KMS-11 (cell line): ENCODE measurements around the gene AACS.
"Not testable (repeated sequence)": the region's sequence is repeated elsewhere in the genome, so short reads cannot be mapped to it uniquely, and the experiment has no call there.

ENCODE experiments used
- H2AFZ ChIP-seq: fragments of 200-600 bp; sonication (generic); 2 replicates; pipeline ENCODE4 v1.6.1; 2016; ENCODE audit warnings: antibody characterized with exemption, mixed run types, low read depth
- H3K27ac ChIP-seq: fragments of 200-600 bp; sonication (generic); 2 replicates; pipeline ENCODE4 v1.6.1; 2016; ENCODE audit warnings: mild to moderate bottlenecking, mixed run types
- H3K27me3 ChIP-seq: fragments of 200-600 bp; sonication (generic); 2 replicates; pipeline ENCODE4 v1.6.1; 2017; ENCODE audit warnings: mild to moderate bottlenecking, low read depth, mixed run types, moderate library complexity; ENCODE audit not compliant: insufficient read depth
- H3K36me3 ChIP-seq: fragments of 200-600 bp; sonication (generic); 2 replicates; pipeline ENCODE4 v1.6.1; 2017; ENCODE audit warnings: mild to moderate bottlenecking, mixed run types; ENCODE audit not compliant: insufficient read depth
- H3K4me1 ChIP-seq: fragments of 200-600 bp; sonication (generic); 2 replicates; pipeline ENCODE4 v1.6.1; 2016; ENCODE audit warnings: mild to moderate bottlenecking, low read depth, mixed run types; ENCODE audit not compliant: poor library complexity, severe bottlenecking
- H3K4me2 ChIP-seq: fragments of 200-600 bp; sonication (generic); 2 replicates; pipeline ENCODE4 v1.7.0; 2016; ENCODE audit warnings: mild to moderate bottlenecking, mixed run types
- H3K4me3 ChIP-seq: fragments of 200-600 bp; sonication (generic); IDR thresholded peaks from 2 replicates; pipeline ENCODE4 v1.6.1; 2017; ENCODE audit warnings: low read depth, low read length, mixed read lengths; ENCODE audit not compliant: insufficient read depth
- H3K79me2 ChIP-seq: fragments of 200-600 bp; sonication (generic); 2 replicates; pipeline ENCODE4 v1.6.1; 2016; ENCODE audit warnings: low read depth, mixed run types; ENCODE audit not compliant: insufficient read depth
- H3K9ac ChIP-seq: fragments of 200-600 bp; sonication (generic); 2 replicates; pipeline ENCODE4 v1.6.1; 2016; ENCODE audit warnings: mild to moderate bottlenecking, mixed run types
- H4K20me1 ChIP-seq: fragments of 200-600 bp; sonication (generic); 2 replicates; pipeline ENCODE4 v1.6.1; 2016; ENCODE audit warnings: mild to moderate bottlenecking, mixed run types; ENCODE audit not compliant: insufficient read depth
- CTCF ChIP-seq: fragments of 200-600 bp; sonication (generic); conservative IDR thresholded peaks from 2 replicates; pipeline ENCODE4 v1.6.1; 2017; ENCODE audit warnings: low read depth, mild to moderate bottlenecking, antibody characterized with exemption, low read length, moderate library complexity, mixed read lengths

Gene AACS

GRCh38 chr12:125061229-125061628 is 4.0 kb upstream of the AACS start:
- Histone ChIP-seq H3K4me2 (no peak overlapping the region), H4K20me1 (no peaks in the 10 kb centered on the region), H3K27ac (no peak overlapping the region), H3K27me3 (no peaks in the 10 kb centered on the region), H3K9ac (no peak overlapping the region), H3K4me1 (peaks cover under 1% of the 10 kb centered on the region), H3K4me3 (no peak overlapping the region), H3K79me2 (no peaks in the 10 kb centered on the region), H3K36me3 (no peaks in the 10 kb centered on the region), H2AFZ (no peak overlapping the region)
- no peak for TF ChIP-seq CTCF

DNA sequence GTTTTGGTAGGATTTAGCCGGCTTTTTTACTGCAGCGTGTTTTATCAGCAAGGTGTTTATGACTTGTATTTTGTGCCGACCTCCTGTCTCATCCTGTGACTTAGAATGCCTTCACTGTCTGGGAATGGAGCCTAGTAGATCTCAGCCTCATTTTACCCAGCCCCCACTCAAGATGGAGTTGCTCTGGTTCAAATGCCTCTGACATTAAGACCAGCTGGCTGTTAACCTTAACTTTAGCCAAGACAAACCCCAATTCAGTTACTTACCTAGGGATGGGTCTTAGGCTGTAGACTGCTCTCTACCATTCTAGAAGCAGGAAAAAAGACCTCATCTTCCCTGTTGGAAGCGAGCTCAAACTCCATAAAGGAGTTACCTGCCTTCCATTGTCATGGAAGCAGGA is 1.7 kb upstream of the AACS start:
- H3K27ac ChIP-seq, H3K9ac ChIP-seq, H3K27me3 ChIP-seq, H3K79me2 ChIP-seq, H2AFZ ChIP-seq, H4K20me1 ChIP-seq, H3K4me2 ChIP-seq, H3K36me3 ChIP-seq, H3K4me3 ChIP-seq: not testable (repeated sequence)
- peaks cover 11% of the 10 kb centered on the region for H3K4me1 ChIP-seq

DNA sequence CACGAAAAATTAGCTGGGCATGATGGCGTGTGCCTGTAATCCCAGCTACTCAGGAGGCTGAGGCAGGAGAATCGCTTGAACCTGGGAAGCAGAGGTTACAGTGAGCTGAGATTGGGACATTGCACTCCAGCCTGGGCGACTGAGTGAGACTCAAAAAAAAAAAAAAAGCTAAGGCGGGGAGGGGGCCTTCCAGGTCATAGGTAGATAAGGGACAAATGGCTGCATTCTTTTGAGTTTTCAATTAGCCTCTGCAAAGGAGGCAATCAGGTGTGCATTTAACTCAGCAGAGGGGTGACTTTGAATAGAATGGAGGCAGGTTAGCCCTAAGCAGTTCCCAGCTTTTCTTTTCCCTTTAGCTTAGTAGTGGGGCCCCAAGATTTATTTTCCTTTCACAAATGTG is 743 bp upstream of the AACS start:
- Histone ChIP-seq H3K79me2 (no peaks in the 10 kb centered on the region), H4K20me1 (no peaks in the 10 kb centered on the region), H3K27me3 (no peaks in the 10 kb centered on the region), H3K9ac (peak overlapping the region; percentile 50; the same call in 1 of the 2 replicates), H2AFZ (0 out of 2 replicates have a peak overlapping the region, but pooled peaks have one; percentile 89), H3K4me3 (no peak overlapping the region), H3K36me3 (no peaks in the 10 kb centered on the region), H3K27ac (no peak overlapping the region), H3K4me2 (peak overlapping the region; percentile 84), H3K4me1 (peaks cover 11% of the 10 kb centered on the region)
- no peak for TF ChIP-seq CTCF

DNA sequence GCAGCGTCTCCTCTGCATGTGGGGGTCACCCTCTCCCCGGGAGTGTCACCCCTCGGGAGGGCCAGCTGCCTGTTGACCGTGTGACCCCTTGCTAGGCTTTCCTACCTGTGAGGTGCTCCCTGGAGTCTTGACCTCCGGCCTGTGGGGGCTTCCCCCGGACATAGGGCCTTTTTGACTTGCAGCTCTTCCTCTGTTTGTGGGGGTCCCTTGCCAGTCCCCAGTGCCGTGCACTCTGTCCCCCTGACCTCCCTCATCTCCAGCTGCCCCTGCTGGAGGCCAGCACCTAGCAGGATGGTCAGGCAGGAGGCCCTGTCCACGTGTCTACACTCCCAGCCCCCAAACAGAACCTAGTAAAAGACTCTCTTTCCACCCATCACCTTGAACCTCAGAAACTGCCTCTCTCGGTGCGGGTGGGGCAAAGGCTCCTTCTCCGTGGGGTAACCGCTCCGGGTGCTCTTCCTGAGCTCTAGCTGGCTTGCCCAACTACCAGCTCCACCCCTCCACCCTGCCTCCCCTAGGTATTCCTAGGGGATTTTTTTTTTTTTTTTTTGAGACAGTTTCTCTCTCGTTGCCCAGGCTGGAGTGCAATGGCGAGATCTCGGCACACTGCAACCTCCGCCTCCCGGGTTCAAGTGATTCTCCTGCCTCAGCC is 810 bp downstream of the AACS start:
- H3K9ac ChIP-seq = peak overlapping the region; percentile 56; the same call in 1 of the 2 replicates
- peaks cover 11% of the 10 kb centered on the region for H3K4me1 ChIP-seq
- H4K20me1 ChIP-seq = no peaks in the 10 kb centered on the region
- 0 out of 2 replicates have a peak overlapping the region, but pooled peaks have one; percentile 22 for H3K27ac ChIP-seq
- no peaks in the 10 kb centered on the region for H3K36me3 ChIP-seq
- H2AFZ ChIP-seq = peak overlapping the region; percentile 89
- no peaks in the 10 kb centered on the region for H3K79me2 ChIP-seq
- TF ChIP-seq CTCF = no peak
- peak overlapping the region; percentile 73 for H3K4me2 ChIP-seq
- H3K4me3 ChIP-seq = no peak overlapping the region
- H3K27me3 ChIP-seq = no peaks in the 10 kb centered on the region

GRCh38 chr12:125068391-125068790 is 3.2 kb downstream of the AACS start:
- peaks cover 11% of the 10 kb centered on the region for H3K4me1 ChIP-seq
- no peak for TF ChIP-seq CTCF
- H2AFZ ChIP-seq = no peak overlapping the region
- no peaks in the 10 kb centered on the region for H3K79me2 ChIP-seq
- H3K27me3 ChIP-seq = no peaks in the 10 kb centered on the region
- no peaks in the 10 kb centered on the region for H3K36me3 ChIP-seq
- no peaks in the 10 kb centered on the region for H4K20me1 ChIP-seq
- H3K4me3 ChIP-seq = no peak overlapping the region
- H3K27ac ChIP-seq = no peak overlapping the region
- H3K4me2 ChIP-seq = no peak overlapping the region
- no peak overlapping the region for H3K9ac ChIP-seq
